Panc1 (cell line): Measurements from ENCODE around the gene ADD1. TPM values are rescaled to one million over a fixed set of nuclear protein-coding genes. Genes with fewer than 3 reads are reported as not detected.

Source experiments
- ATAC-seq: fragments of 200-7000 bp; cut with Tn5 transposase; 2 replicates; pipeline ENCODE4 v1.9.1; 2020; ENCODE audit warnings: mild to moderate bottlenecking, moderate library complexity
- BruUV-seq: library from RNA; stranded (reverse); fragments of 400-500 nt; replicated peaks from 2 replicates; lab custom pipeline; 2021; lab: Mats Ljungman, UMichigan
- CTCF ChIA-PET: fragments of 300-600 bp; sonication (Branson Sonifier 250); formaldehyde crosslinking; loops from one replicate; lab custom pipeline; 2022; ENCODE audit warnings: antibody characterized with exemption; lab: Charles Lee
- POLR2A ChIA-PET: fragments of 300-600 bp; sonication (Branson Sonifier 250); formaldehyde crosslinking; loops from one replicate; lab custom pipeline; 2022; ENCODE audit warnings: antibody characterized with exemption; lab: Charles Lee
- DNase-seq: peaks from one replicate; pipeline ENCODE4 v3.0.0-alpha.2; 2010; ENCODE audit warnings: low read depth, low spot score
- H3K27ac ChIP-seq: 2 replicates; pipeline ENCODE4 v1.5.1; 2011; ENCODE audit warnings: mild to moderate bottlenecking, low read length, inconsistent platforms
- H3K27me3 ChIP-seq: fragments of 200-500 bp; sonication (Bioruptor generic); 2 replicates; pipeline ENCODE4 v1.6.0; 2014; ENCODE audit warnings: low read length, inconsistent platforms; ENCODE audit not compliant: control insufficient read depth, insufficient read depth
- H3K36me3 ChIP-seq: fragments of 200-500 bp; sonication (Bioruptor generic); 2 replicates; pipeline ENCODE4 v1.5.1; 2014; ENCODE audit warnings: inconsistent platforms, mild to moderate bottlenecking, low read length, moderate library complexity; ENCODE audit not compliant: control insufficient read depth, insufficient read depth
- H3K4me1 ChIP-seq: 2 replicates; pipeline ENCODE4 v1.5.1; 2011; ENCODE audit warnings: inconsistent platforms, mild to moderate bottlenecking, low read length, moderate library complexity; ENCODE audit not compliant: control insufficient read depth, insufficient read depth
- H3K4me3 ChIP-seq, 2 experiments: 2 replicates each; pipeline ENCODE4 v1.5.1; 2011 to 2012; ENCODE audit warnings: low read depth in 2 of 2, low read length in 2 of 2, mild to moderate bottlenecking in 2 of 2, inconsistent platforms in 1 of 2, moderate library complexity in 1 of 2
- H3K9me3 ChIP-seq: fragments of 200-500 bp; sonication (Bioruptor generic); 2 replicates; pipeline ENCODE4 v1.5.1; 2014; ENCODE audit warnings: low read depth, mild to moderate bottlenecking, inconsistent platforms, low read length, moderate library complexity; ENCODE audit not compliant: control insufficient read depth, insufficient read depth
- POLR2AphosphoS5 ChIP-seq: IDR thresholded peaks from 2 replicates; pipeline ENCODE4 v1.6.1; 2012; ENCODE audit warnings: mild to moderate bottlenecking, low read depth, low read length, moderate library complexity
- SIN3A ChIP-seq: IDR thresholded peaks from 2 replicates; pipeline ENCODE4 v1.6.1; 2012; ENCODE audit warnings: low read depth, mild to moderate bottlenecking, low read length, moderate library complexity, borderline replicate concordance; ENCODE audit not compliant: insufficient read depth
- TCF7L2 ChIP-seq: IDR thresholded peaks from 2 replicates; pipeline ENCODE4 v1.6.1; 2011; ENCODE audit warnings: mild to moderate bottlenecking, low read depth, low read length, inconsistent platforms
- in situ Hi-C: cut with HindIII; loops from 2 replicates; pipeline ENCODE4 v1.10.0; 2016; ENCODE audit warnings: low sequenced_read_pairs, low pct_unique_long_range_greater_than_20kb
- intact Hi-C: fragments of 100-400 bp; cut with micrococcal nuclease; formaldehyde crosslinking; loops from one replicate; pipeline ENCODE4 v1.10.0; 2022; ENCODE audit not compliant: unreplicated experiment
- total RNA-seq: library from RNA; stranded (reverse); gene quantifications from one replicate; pipeline ENCODE4 v1.2.1, GENCODE V29; 2021; ENCODE audit not compliant: unreplicated experiment
- TF ChIP-seq, protein P1 (sequence below): fragments of 450-650 bp; IDR thresholded peaks from 2 replicates; pipeline ENCODE4 v1.5.1; 2017; ENCODE audit warnings: mild to moderate bottlenecking
- TF ChIP-seq, protein P2 (sequence below), 2 experiments: IDR thresholded peaks; 2 replicates each; pipeline ENCODE4 v1.6.1; 2011 to 2012; ENCODE audit warnings: low read depth in 2 of 2, control low read depth in 1 of 2, low read length in 1 of 2, mild to moderate bottlenecking in 1 of 2, moderate library complexity in 1 of 2; ENCODE audit not compliant: insufficient read depth in 1 of 2

ADD1 gene
- total RNA-seq, 1 experiment from 2014 or later, result 158 TPM

DNA sequence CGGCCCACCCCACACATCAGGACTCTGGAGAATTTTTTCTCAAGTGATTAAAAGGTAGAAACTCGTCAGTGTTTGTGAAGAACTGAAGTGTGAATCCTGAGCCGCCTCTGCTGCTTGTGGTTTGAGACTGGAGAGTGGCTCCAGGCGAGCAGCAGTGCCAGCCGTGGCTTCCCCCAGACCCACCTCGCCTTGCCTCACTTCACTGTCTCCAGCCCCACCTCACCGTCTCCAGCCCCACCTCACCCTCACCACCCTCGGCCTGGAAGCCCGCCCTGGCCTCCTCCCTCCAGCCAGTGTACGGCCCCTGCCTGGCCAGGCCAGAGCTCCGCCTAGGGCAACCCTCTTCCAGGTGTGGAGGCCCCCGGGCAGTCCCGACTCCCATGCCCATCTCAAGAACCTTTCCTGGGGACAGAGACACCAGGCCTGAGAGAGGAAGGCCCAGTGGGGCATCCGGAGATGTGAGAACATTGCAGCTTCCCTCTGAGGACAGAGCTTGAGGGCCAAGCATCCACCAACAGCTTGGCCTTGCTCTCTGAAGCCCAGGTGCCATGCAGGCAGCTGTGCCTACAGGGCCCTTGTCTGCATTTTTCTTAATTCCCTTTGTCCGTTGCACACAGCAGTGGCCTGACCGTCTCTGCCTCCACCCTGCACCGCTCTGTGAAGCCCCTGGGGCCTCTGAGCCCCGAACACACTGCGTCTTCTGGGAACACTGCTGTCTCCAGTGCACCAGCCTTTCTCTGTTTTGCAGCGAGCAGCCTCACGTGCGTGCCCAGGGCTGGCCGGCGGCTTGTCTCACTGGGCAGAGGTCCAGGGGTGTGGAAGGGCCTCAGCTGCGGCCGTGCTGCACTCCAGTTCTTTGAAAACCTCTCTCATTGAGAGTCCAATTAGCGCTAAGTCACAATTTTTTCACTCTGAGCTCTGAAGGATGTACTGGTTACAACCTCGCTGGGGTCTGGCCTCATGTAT lies 37.0 kb upstream of the ADD1 start:
- CTCF ChIA-PET, result no interaction called here

DNA sequence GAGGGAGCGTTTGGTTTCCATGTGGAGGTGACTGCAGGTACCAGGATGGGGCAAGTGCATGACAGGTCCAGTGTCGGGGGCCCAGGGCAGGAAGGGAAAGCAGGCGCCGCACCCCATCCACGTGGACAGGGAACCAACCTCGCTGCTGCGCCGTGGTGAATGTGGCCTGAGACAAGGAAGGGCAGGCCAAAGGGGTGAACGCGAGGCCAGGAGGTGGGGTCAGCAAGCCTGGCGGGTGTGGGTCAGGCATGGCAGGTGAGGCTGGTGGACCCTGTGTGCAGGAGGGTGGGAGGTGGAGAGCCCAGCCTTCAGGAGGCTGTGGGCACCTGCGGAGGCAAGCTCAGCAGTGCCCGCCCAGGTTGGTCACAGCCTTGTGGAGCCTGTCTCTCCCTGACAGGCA lies 36.1 kb upstream of the ADD1 start:
- no peak for ATAC-seq
- H3K27ac ChIP-seq, result no peak overlapping the region
- ChIA-PET CTCF (no interaction called here), POLR2A (no interaction called here)
- in situ Hi-C loops (no loop called here), intact Hi-C loops (no loop called here)
- H3K36me3 ChIP-seq, result no peaks in the 10 kb centered on the region
- BruUV-seq, result no TSS peak
- no peak for DNase-seq
- peaks cover 58% of the 10 kb centered on the region for H3K4me1 ChIP-seq
- H3K4me3 ChIP-seq, result no peak overlapping the region
- no peaks in the 10 kb centered on the region for H3K27me3 ChIP-seq
- H3K9me3 ChIP-seq, result no peaks in the 10 kb centered on the region
- TF ChIP-seq TCF7L2 (no peak), SIN3A (no peak), POLR2AphosphoS5 (no peak)
- TF ChIP-seq, protein P1, sequence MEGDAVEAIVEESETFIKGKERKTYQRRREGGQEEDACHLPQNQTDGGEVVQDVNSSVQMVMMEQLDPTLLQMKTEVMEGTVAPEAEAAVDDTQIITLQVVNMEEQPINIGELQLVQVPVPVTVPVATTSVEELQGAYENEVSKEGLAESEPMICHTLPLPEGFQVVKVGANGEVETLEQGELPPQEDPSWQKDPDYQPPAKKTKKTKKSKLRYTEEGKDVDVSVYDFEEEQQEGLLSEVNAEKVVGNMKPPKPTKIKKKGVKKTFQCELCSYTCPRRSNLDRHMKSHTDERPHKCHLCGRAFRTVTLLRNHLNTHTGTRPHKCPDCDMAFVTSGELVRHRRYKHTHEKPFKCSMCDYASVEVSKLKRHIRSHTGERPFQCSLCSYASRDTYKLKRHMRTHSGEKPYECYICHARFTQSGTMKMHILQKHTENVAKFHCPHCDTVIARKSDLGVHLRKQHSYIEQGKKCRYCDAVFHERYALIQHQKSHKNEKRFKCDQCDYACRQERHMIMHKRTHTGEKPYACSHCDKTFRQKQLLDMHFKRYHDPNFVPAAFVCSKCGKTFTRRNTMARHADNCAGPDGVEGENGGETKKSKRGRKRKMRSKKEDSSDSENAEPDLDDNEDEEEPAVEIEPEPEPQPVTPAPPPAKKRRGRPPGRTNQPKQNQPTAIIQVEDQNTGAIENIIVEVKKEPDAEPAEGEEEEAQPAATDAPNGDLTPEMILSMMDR, result no peak
- TF ChIP-seq, protein P2, sequence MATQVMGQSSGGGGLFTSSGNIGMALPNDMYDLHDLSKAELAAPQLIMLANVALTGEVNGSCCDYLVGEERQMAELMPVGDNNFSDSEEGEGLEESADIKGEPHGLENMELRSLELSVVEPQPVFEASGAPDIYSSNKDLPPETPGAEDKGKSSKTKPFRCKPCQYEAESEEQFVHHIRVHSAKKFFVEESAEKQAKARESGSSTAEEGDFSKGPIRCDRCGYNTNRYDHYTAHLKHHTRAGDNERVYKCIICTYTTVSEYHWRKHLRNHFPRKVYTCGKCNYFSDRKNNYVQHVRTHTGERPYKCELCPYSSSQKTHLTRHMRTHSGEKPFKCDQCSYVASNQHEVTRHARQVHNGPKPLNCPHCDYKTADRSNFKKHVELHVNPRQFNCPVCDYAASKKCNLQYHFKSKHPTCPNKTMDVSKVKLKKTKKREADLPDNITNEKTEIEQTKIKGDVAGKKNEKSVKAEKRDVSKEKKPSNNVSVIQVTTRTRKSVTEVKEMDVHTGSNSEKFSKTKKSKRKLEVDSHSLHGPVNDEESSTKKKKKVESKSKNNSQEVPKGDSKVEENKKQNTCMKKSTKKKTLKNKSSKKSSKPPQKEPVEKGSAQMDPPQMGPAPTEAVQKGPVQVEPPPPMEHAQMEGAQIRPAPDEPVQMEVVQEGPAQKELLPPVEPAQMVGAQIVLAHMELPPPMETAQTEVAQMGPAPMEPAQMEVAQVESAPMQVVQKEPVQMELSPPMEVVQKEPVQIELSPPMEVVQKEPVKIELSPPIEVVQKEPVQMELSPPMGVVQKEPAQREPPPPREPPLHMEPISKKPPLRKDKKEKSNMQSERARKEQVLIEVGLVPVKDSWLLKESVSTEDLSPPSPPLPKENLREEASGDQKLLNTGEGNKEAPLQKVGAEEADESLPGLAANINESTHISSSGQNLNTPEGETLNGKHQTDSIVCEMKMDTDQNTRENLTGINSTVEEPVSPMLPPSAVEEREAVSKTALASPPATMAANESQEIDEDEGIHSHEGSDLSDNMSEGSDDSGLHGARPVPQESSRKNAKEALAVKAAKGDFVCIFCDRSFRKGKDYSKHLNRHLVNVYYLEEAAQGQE (IDR thresholded peaks at IDR 0.05; ENCODE audit: insufficient read depth in 1 of 2, low read depth in 2 of 2, low read length in 1 of 2), result no peak

More for the DNA sequence above, 37.0 kb upstream of the ADD1 start:
- POLR2A ChIA-PET, result no interaction called here
- no peak for ATAC-seq
- H3K27me3 ChIP-seq, result no peaks in the 10 kb centered on the region
- in situ Hi-C loops, result no loop called here
- TF ChIP-seq, protein P1, result no peak
- TF ChIP-seq POLR2AphosphoS5 (no peak), TCF7L2 (no peak), SIN3A (no peak)
- TF ChIP-seq, protein P2 (IDR thresholded peaks at IDR 0.05; ENCODE audit: insufficient read depth in 1 of 2, low read depth in 2 of 2, low read length in 1 of 2), result no peak
- H3K36me3 ChIP-seq, result no peaks in the 10 kb centered on the region
- intact Hi-C loops, result no loop called here
- no peaks in the 10 kb centered on the region for H3K9me3 ChIP-seq
- no TSS peak for BruUV-seq
- no peak overlapping the region for H3K27ac ChIP-seq
- no peak overlapping the region for H3K4me3 ChIP-seq
- peaks cover 51% of the 10 kb centered on the region for H3K4me1 ChIP-seq
- no peak for DNase-seq
